22Rv1 (cell line): ENCODE data around the gene NARS2.

Source experiments
- H3K27ac ChIP-seq: fragments of 450-650 bp; 2 replicates; pipeline ENCODE4 v1.5.1; 2017
- ZFX ChIP-seq: fragments of 450-650 bp; IDR thresholded peaks from 2 replicates; pipeline ENCODE4 v1.6.1; 2017; ENCODE audit warnings: antibody characterized with exemption, borderline replicate concordance
- TF ChIP-seq, protein P1 (sequence below): fragments of 450-650 bp; IDR thresholded peaks from 2 replicates; pipeline ENCODE4 v1.5.1; 2017; ENCODE audit warnings: mild to moderate bottlenecking

NARS2 gene

DNA sequence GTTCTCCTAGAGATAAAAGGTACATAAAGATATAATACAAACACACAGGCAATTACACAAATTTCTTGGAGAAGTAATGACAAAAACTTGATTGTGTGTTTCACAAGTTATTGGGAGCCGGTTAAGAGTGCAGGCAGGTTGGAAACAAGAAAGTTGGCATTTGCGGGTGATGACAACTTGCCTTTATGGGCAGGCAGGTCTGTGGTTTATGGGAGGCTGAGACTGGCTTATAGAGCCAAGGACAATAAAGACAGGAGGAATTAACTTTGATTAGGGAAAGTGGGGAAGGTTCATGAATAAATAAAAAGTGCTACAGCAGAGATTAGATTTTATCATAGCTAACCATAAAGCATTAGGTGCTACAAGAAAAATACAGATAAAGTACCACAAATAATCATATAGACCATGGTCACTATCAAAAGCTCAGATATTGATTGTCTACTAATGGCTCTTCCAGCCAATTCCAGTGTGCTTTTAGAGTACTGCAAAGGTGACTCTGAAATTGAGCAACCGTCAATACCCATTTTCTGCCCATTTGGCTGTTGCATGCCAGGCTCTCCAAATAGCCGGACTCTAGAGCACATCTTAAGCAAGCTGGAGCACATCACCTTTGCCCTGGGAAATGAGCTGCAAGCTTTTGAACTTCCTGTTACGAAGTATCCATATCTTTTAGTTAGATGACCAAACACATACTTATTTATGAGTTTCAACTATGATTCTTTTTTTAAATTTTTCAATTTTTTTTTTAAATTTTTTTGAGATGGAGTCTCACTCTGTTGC is 123.1 kb downstream of the NARS2 start:
- no peak overlapping the region for H3K27ac ChIP-seq
- TF ChIP-seq, protein P1, sequence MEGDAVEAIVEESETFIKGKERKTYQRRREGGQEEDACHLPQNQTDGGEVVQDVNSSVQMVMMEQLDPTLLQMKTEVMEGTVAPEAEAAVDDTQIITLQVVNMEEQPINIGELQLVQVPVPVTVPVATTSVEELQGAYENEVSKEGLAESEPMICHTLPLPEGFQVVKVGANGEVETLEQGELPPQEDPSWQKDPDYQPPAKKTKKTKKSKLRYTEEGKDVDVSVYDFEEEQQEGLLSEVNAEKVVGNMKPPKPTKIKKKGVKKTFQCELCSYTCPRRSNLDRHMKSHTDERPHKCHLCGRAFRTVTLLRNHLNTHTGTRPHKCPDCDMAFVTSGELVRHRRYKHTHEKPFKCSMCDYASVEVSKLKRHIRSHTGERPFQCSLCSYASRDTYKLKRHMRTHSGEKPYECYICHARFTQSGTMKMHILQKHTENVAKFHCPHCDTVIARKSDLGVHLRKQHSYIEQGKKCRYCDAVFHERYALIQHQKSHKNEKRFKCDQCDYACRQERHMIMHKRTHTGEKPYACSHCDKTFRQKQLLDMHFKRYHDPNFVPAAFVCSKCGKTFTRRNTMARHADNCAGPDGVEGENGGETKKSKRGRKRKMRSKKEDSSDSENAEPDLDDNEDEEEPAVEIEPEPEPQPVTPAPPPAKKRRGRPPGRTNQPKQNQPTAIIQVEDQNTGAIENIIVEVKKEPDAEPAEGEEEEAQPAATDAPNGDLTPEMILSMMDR, result no peak
- no peak for TF ChIP-seq ZFX

DNA sequence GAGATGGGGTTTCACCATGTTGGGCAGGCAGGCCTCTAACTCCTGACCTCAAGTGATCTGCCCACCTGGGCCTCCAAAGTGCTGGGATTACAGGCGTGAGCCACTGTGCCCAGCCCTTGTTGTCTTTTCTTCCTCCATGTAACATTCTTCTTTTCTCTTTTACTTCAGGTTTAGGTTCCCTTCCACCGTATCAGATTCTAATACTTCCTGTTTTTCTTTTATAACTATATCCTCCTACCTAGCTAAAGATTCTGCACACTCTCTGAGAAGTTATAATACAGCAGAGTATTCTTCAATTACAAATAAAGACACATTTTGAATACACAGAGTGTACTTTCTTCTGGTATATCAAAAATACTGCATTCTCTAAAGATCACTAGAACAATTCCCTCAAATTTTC is 123.8 kb downstream of the NARS2 start:
- no peak overlapping the region for H3K27ac ChIP-seq
- TF ChIP-seq, protein P1, result no peak
- TF ChIP-seq ZFX, result no peak

GRCh38 chr11:78449866-78450265 is 124.8 kb downstream of the NARS2 start:
- no peak overlapping the region for H3K27ac ChIP-seq

DNA sequence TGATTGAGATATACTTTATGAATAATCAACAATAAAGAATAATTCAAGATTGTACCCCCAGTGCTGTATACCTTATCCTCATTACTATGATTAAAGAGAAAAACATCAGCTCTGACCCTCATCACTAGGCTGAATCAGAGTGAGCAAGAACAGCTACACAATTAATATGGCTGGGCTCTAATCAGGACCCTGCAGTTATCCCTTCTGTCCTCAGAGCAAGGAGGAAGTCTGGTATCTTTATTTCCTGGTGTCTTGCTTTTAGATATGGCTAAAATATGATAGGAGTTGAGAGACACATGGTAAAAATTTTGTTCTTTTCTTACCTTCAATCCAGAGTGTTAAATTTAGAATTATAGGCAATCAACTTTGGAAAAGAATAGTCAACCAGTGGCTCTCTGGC is 128.5 kb downstream of the NARS2 start:
- H3K27ac ChIP-seq, result no peak overlapping the region

More at GRCh38 chr11:78449866-78450265, 124.8 kb downstream of the NARS2 start:
- TF ChIP-seq, protein P1, result no peak
- TF ChIP-seq ZFX, result no peak

GRCh38 chr11:78444726-78445125 is 129.9 kb downstream of the NARS2 start:
- no peak for TF ChIP-seq ZFX
- TF ChIP-seq, protein P1, result no peak

More for the DNA sequence above, 128.5 kb downstream of the NARS2 start:
- no peak for TF ChIP-seq ZFX
- TF ChIP-seq, protein P1, result no peak

GRCh38 chr11:78441956-78442355 is 132.7 kb downstream of the NARS2 start:
- TF ChIP-seq ZFX, result no peak
- TF ChIP-seq, protein P1, result no peak
- peak overlapping the region; percentile 63 for H3K27ac ChIP-seq

More at GRCh38 chr11:78444726-78445125, 129.9 kb downstream of the NARS2 start:
- H3K27ac ChIP-seq, result no peak overlapping the region

DNA sequence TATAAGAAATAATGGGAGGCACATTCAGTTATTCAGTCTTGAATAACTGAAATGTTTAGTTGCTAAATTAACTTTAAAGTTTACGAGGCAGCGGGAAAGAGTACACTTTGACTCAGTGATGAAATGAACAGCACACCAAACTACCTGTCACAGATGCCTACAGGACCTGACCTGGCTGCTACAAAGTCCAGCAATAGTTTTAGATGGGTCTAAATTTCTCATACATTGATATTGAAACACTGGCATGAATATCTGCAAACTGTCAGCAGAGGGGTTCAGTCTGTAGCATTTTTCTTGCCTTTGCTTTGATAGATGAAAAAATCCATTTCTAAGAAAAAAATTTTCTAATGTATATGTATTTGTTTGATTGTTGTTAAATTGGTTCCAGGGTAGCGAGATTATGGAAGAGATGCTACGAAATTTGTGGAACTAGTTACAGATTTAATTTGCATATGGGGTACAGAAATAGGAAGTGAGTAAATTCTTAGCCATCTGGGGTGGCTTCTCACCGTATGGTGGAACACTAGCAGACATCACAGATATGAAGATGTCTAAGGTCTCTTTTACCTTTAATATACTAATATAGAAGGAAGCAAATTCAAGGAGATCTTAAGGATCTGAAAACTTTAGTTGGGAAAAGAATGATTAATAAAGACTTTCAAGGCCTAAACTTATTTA is 136.2 kb downstream of the NARS2 start:
- H3K27ac ChIP-seq, result no peak overlapping the region
- no peak for TF ChIP-seq ZFX
- TF ChIP-seq, protein P1, result no peak
